Measurements from ENCODE around the gene AP4E1. TPM values are rescaled to one million over a fixed set of nuclear protein-coding genes. Genes with fewer than 3 reads are reported as not detected.

The AP4E1 gene
- total RNA-seq, 1 experiment from 2014 or later: 10.1 TPM

- H3K4me2 ChIP-seq (ENCODE audit: low read length): peak overlapping the region; percentile 51; the same call in 1 of the 2 replicates
- no peak overlapping the region for H3K4me3 ChIP-seq (replicated peaks in 1 of 2; ENCODE audit: low read depth in 1 of 2, low read length in 2 of 2)
- TF ChIP-seq MAX (IDR thresholded peaks at IDR 0.05) (0 out of 2 replicates have a peak, but pooled peaks have one; percentile 23), RAD21 (IDR thresholded peaks at IDR 0.05; ENCODE audit: low read depth) (no peak), YY1 (IDR thresholded peaks at IDR 0.05; ENCODE audit: extremely low read depth, insufficient replicate concordance, low read depth, low read length) (no peak), FOSL1 (IDR thresholded peaks at IDR 0.05; ENCODE audit: low read depth) (peak; percentile 41; the same call in 1 of the 2 replicates), SP1 (IDR thresholded peaks at IDR 0.05; ENCODE audit: low read depth) (peak; percentile 12; the same call in 1 of the 2 replicates), JUND (IDR thresholded peaks at IDR 0.05) (0 out of 2 replicates have a peak, but pooled peaks have one; percentile 50), POLR2A (IDR thresholded peaks at IDR 0.05; ENCODE audit: borderline replicate concordance, extremely low read depth, insufficient read depth, insufficient read length) (no peak), CEBPB (IDR thresholded peaks at IDR 0.05; ENCODE audit: low read depth) (no peak), TCF7L2 (IDR thresholded peaks at IDR 0.05; ENCODE audit: borderline replicate concordance, extremely low read depth, insufficient read depth, insufficient read length) (no peak), SRF (IDR thresholded peaks at IDR 0.05; ENCODE audit: low read depth) (no peak)
- no peak for DNase-seq (ENCODE audit: low read depth, low spot score)
- POLR2A ChIA-PET: no interaction called here
- intact Hi-C loops (cut with micrococcal nuclease): no loop called here
- RAD21 ChIA-PET (ENCODE audit: low non-redundant PET in 1 of 2, low total read pairs in 2 of 2, uncharacterized antibody in 2 of 2, unreplicated experiment in 2 of 2): no interaction called here
- no peaks in the 10 kb centered on the region for H3K9me3 ChIP-seq (ENCODE audit: control insufficient read depth in 1 of 2, insufficient read depth in 1 of 2, low read depth in 1 of 2, low read length in 2 of 2)
- H3K36me3 ChIP-seq (ENCODE audit: control insufficient read depth in 1 of 2, insufficient read depth in 2 of 2, low read length in 2 of 2): no peaks in the 10 kb centered on the region
- CTCF ChIA-PET: no interaction called here
- no TSS peak for BruUV-seq (replicated peaks)
- H4K20me1 ChIP-seq (ENCODE audit: insufficient read depth): no peaks in the 10 kb centered on the region
- no peak overlapping the region for H3K27ac ChIP-seq (ENCODE audit: low read depth, low read length)
- ATAC-seq: 0 out of 2 replicates have a peak, but pooled peaks have one; percentile 21
- H3K4me1 ChIP-seq (ENCODE audit: control insufficient read depth in 1 of 2, insufficient read depth in 2 of 2, low read length in 2 of 2): peaks cover 6 to 28% of the 10 kb centered on the region in 2 experiments; a peak in 3 of 4 replicates
- no peaks in the 10 kb centered on the region for H3K79me2 ChIP-seq (ENCODE audit: insufficient read depth, low read length)
- H3K9me2 ChIP-seq (ENCODE audit: insufficient read depth): no peaks in the 10 kb centered on the region
- no peaks in the 10 kb centered on the region for H3K27me3 ChIP-seq (ENCODE audit: insufficient read depth, low read length)
- peak overlapping the region; percentile 60 for H2AFZ ChIP-seq (ENCODE audit: low read depth, low read length, poor library complexity, severe bottlenecking)
- H3K9ac ChIP-seq (ENCODE audit: low read length): no peak overlapping the region
These were observed 24.6 kb upstream of the AP4E1 start for GRCh38 chr15:50883903-50884302.

GRCh38 chr15:50884540-50884939 is 23.9 kb upstream of the AP4E1 start:
- TF ChIP-seq CEBPB (IDR thresholded peaks at IDR 0.05; ENCODE audit: low read depth) (no peak), TCF7L2 (IDR thresholded peaks at IDR 0.05; ENCODE audit: borderline replicate concordance, extremely low read depth, insufficient read depth, insufficient read length) (no peak), ZNF274 (IDR thresholded peaks at IDR 0.05; ENCODE audit: low read depth, low read length) (no peak), CTCF (IDR thresholded peaks at IDR 0.05 in 2 of 3, conservative IDR thresholded peaks at IDR 0.05 in 1 of 3; ENCODE audit: borderline replicate concordance in 1 of 3, insufficient read depth in 1 of 3, low read depth in 2 of 3, low read length in 2 of 3) (no peak), FOSL1 (IDR thresholded peaks at IDR 0.05; ENCODE audit: low read depth) (0 out of 2 replicates have a peak, but pooled peaks have one; percentile 5)
- no TSS peak for BruUV-seq (replicated peaks)
- no peak for ATAC-seq
- Histone ChIP-seq H3K4me3 (replicated peaks in 1 of 2; ENCODE audit: low read depth in 1 of 2, low read length in 2 of 2) (no peak overlapping the region), H3K27me3 (ENCODE audit: insufficient read depth, low read length) (no peaks in the 10 kb centered on the region), H3K9me3 (ENCODE audit: control insufficient read depth in 1 of 2, insufficient read depth in 1 of 2, low read depth in 1 of 2, low read length in 2 of 2) (no peaks in the 10 kb centered on the region), H3K36me3 (ENCODE audit: control insufficient read depth in 1 of 2, insufficient read depth in 2 of 2, low read length in 2 of 2) (no peaks in the 10 kb centered on the region), H3K27ac (ENCODE audit: low read depth, low read length) (no peak overlapping the region), H3K4me2 (ENCODE audit: low read length) (peak overlapping the region; percentile 51), H4K20me1 (ENCODE audit: insufficient read depth) (no peaks in the 10 kb centered on the region), H3K79me2 (ENCODE audit: insufficient read depth, low read length) (no peaks in the 10 kb centered on the region), H3K9ac (ENCODE audit: low read length) (no peak overlapping the region), H3K4me1 (ENCODE audit: control insufficient read depth in 1 of 2, insufficient read depth in 2 of 2, low read length in 2 of 2) (peaks cover 6 to 28% of the 10 kb centered on the region in 2 experiments; a peak in 3 of 4 replicates), H3K9me2 (ENCODE audit: insufficient read depth) (no peaks in the 10 kb centered on the region), H2AFZ (ENCODE audit: low read depth, low read length, poor library complexity, severe bottlenecking) (peak overlapping the region; percentile 60)
- ChIA-PET RAD21 (ENCODE audit: low non-redundant PET in 1 of 2, low total read pairs in 2 of 2, uncharacterized antibody in 2 of 2, unreplicated experiment in 2 of 2) (no interaction called here), POLR2A (no interaction called here), CTCF (interaction anchor here (0.9 to 1.1 kb wide), 2 partner anchors 8 to 10 kb away, joined by 3 to 5 read pairs; no protein-coding TSS in a partner anchor)
- intact Hi-C loops (cut with micrococcal nuclease): no loop called here
- no peak for DNase-seq (ENCODE audit: low read depth, low spot score)
